Measurements from ENCODE around the gene PSMB9.

DNA sequence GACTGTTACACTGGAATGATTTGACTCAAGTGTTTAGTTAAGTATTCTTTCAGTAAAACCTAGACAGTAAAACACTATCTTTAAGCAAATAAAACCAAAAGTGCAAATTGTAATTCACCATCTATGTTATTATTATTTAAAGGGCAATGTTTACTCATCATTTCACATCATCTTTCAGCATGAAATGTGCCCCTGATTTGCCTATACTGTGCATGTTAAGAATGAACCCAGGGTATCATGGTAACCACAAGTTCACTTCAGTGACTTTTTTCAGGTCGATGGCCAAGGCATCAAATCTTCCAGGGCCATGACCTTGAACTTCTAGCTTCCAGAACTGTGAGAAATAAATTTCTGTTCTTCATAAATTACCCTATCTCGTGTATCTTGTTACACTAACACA, 35.1 kb upstream of the PSMB9 start:
- no peak for TF ChIP-seq CTCF (IDR thresholded peaks at IDR 0.05)
- no peak for TF ChIP-seq POLR2A (IDR thresholded peaks at IDR 0.05)
